ENCODE results near the gene SH3BGRL2. TPM values are rescaled to one million over a fixed set of nuclear protein-coding genes. Genes with fewer than 3 reads are reported as not detected.
"Not testable (repeated sequence)": the region's sequence is repeated elsewhere in the genome, so short reads cannot be mapped to it uniquely, and the experiment has no call there.

The SH3BGRL2 gene
- total RNA-seq, 2 donors from 2014 or later, result 24.1 to 29.1 TPM

DNA sequence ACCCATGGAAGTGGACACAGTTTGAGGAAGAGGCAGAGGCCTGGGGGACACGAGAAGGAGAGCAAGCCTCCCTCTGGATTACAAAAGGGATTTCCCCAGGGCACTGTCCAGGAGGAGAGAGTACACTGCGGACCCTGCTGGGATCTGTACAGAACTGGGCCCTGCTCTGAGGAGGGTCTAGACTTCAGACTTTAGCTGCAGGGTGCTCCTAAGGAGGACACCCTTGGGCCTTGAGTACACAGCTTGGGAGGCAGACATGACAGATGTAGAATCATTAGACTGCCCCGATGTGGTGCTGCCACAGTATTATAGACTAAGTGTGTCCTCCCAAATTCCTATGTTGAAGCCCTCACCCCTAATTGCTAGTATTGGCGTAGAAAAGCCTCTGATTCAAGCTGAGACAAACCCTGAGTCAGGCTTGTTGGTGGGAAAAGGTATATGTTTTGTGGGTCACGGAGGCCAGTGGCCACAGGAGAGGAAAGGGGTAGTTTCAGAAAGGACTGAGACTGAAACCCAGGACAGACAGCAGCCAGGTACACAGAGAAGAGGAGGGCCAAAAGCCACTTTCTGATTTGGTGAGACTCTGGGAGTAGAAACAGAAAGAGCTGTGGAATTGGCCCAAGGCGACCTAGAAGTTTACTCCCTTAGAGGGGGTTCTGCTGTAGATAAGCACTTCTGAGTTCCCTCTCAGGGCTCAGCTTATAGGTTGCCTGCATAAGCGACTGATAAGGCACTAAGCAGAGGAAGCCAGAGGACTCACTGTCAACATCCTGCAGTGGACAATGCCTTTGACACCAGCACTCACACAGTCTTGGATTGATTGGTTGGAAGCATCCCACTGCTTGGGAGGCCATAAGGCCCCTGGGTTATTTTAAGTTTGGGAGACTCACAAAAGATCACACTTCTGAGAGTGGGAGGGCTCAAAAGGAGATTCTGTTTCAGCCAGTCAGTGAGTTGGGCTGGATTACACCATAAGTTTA lies 16.5 kb upstream of the SH3BGRL2 start:
- Histone ChIP-seq H3K4me3 (no peak overlapping the region), H3K36me3 (no peaks in the 10 kb centered on the region), H3K27me3 (replicated peaks; ENCODE audit: insufficient read depth) (no peaks in the 10 kb centered on the region), H3K4me1 (ENCODE audit: control insufficient read depth in 1 of 2, low read depth in 2 of 2) (no peaks in the 10 kb centered on the region), H3K27ac (no peak overlapping the region), H3K9me3 (no peaks in the 10 kb centered on the region)
- DNase-seq (ENCODE audit: low spot score), result no peak
- TF ChIP-seq, protein P1, sequence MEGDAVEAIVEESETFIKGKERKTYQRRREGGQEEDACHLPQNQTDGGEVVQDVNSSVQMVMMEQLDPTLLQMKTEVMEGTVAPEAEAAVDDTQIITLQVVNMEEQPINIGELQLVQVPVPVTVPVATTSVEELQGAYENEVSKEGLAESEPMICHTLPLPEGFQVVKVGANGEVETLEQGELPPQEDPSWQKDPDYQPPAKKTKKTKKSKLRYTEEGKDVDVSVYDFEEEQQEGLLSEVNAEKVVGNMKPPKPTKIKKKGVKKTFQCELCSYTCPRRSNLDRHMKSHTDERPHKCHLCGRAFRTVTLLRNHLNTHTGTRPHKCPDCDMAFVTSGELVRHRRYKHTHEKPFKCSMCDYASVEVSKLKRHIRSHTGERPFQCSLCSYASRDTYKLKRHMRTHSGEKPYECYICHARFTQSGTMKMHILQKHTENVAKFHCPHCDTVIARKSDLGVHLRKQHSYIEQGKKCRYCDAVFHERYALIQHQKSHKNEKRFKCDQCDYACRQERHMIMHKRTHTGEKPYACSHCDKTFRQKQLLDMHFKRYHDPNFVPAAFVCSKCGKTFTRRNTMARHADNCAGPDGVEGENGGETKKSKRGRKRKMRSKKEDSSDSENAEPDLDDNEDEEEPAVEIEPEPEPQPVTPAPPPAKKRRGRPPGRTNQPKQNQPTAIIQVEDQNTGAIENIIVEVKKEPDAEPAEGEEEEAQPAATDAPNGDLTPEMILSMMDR (IDR thresholded peaks at IDR 0.05), result no peak
- no peak for ATAC-seq (ENCODE audit: insufficient number of reproducible peaks, low FRiP score, low read depth)

GRCh38 chr6:79617518-79617941 lies 13.6 kb upstream of the SH3BGRL2 start:
- H3K4me1 ChIP-seq (ENCODE audit: control insufficient read depth in 1 of 2, low read depth in 2 of 2), result no peaks in the 10 kb centered on the region
- no peak for DNase-seq (ENCODE audit: low spot score)
- TF ChIP-seq, protein P1 (IDR thresholded peaks at IDR 0.05), result no peak
- no peak overlapping the region for H3K27ac ChIP-seq
- ATAC-seq (ENCODE audit: insufficient number of reproducible peaks, low FRiP score, low read depth), result no peak
- H3K4me3 ChIP-seq, result no peak overlapping the region
- H3K36me3 ChIP-seq, result no peaks in the 10 kb centered on the region
- H3K27me3 ChIP-seq (replicated peaks; ENCODE audit: insufficient read depth), result no peaks in the 10 kb centered on the region
- H3K9me3 ChIP-seq, result no peaks in the 10 kb centered on the region

DNA sequence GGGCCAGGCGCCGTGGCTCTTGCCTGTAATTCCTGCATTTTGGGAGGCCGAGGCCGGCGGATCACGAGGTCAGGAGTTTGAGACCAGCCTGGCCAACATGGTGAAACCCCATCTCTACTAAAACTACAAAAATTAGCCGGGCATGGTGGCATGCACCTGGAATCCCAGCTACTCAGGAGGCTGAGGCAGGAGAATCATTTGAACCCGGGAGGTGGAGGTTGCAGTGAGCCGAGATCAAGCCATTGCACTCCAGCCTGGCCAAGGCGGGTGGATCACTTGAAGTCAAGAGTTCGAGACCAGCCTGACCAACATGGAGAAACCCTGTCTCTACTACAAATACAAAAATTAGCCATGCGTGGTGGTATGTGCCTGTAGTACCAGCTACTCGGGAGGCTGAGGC lies 12.7 kb upstream of the SH3BGRL2 start:
- not testable (repeated sequence) for H3K27me3 ChIP-seq (replicated peaks; ENCODE audit: insufficient read depth); ATAC-seq (ENCODE audit: insufficient number of reproducible peaks, low FRiP score, low read depth); H3K27ac ChIP-seq; H3K9me3 ChIP-seq; H3K4me3 ChIP-seq; H3K4me1 ChIP-seq (ENCODE audit: control insufficient read depth in 1 of 2, low read depth in 2 of 2); H3K36me3 ChIP-seq; DNase-seq (ENCODE audit: low spot score)

GRCh38 chr6:79621579-79621978 lies 9.6 kb upstream of the SH3BGRL2 start:
- Histone ChIP-seq H3K4me3 (no peak overlapping the region), H3K4me1 (ENCODE audit: control insufficient read depth in 1 of 2, low read depth in 2 of 2) (no peaks in the 10 kb centered on the region), H3K36me3 (no peaks in the 10 kb centered on the region), H3K9me3 (no peaks in the 10 kb centered on the region), H3K27ac (no peak overlapping the region), H3K27me3 (replicated peaks; ENCODE audit: insufficient read depth) (no peaks in the 10 kb centered on the region)
- ATAC-seq (ENCODE audit: insufficient number of reproducible peaks, low FRiP score, low read depth) (no peak), DNase-seq (ENCODE audit: low spot score) (no peak)
- TF ChIP-seq, protein P1 (IDR thresholded peaks at IDR 0.05), result no peak

- no peaks in the 10 kb centered on the region for H3K36me3 ChIP-seq
- H3K9me3 ChIP-seq, result no peaks in the 10 kb centered on the region
- H3K4me3 ChIP-seq, result no peak overlapping the region
- TF ChIP-seq, protein P1 (IDR thresholded peaks at IDR 0.05), result no peak
- H3K4me1 ChIP-seq (ENCODE audit: control insufficient read depth in 1 of 2, low read depth in 2 of 2), result no peaks in the 10 kb centered on the region
- no peaks in the 10 kb centered on the region for H3K27me3 ChIP-seq (replicated peaks; ENCODE audit: insufficient read depth)
- DNase-seq (ENCODE audit: low spot score) (no peak), ATAC-seq (ENCODE audit: insufficient number of reproducible peaks, low FRiP score, low read depth) (no peak)
- H3K27ac ChIP-seq, result no peak overlapping the region
Observed at GRCh38 chr6:79622364-79622763, 8.8 kb upstream of the SH3BGRL2 start.

Data from thoracic aorta (tissue), 2 donors.